ENCODE data around the gene ATP11A.
A peak's percentile ranks its signal among the peaks of the same experiment; 100 is the strongest.
"Not testable (repeated sequence)": the region's sequence is repeated elsewhere in the genome, so short reads cannot be mapped to it uniquely, and the experiment has no call there.

The ATP11A gene

DNA sequence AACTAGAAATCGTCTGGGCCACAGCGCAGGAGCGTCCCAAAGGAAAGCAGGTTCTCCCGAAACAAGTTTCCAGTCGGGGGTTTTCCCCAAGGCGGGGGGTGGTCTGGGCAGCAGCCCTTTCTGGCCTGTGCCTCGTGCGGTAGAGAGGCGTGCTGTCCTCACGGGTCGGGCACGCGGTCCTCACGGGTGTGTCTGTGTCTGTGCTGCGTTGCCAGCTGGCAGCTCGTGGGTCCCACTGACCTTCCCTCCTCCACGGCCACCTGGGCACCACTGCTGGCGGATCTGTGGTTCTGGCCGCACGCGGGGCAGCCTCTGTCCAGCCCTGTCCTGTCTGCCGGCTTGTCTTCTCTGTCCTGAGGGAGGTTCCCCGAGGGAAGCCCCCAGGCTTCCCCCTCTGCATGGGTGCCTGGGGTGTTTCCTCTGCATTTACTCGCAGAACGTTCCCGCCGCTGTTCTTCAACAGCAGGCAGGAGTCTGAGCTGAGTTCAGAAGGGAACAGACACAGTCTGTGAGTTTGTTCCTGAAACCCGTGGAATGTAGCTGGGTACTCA lies 181.0 kb downstream of the ATP11A start:
- DNase-seq, result no peak

DNA sequence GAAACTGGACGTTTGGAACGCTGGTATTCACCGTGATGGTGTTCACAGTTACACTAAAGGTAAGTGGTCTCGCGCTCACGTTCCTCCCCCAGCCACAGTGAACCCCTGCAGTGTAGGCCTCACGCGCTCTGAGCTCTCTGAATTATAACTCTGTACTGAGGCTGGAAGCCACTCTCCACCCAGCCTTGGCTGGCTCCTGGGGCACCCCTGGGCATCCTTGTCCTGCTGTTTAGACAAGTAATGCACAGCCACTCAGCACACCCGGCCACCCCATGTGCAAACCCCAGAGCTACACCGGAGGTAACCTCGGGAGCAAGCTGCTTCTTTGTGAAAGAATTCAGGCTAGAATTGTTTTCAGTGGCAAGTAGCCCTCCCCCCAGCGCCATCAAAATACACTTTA lies 181.9 kb downstream of the ATP11A start:
- DNase-seq, result no peak

DNA sequence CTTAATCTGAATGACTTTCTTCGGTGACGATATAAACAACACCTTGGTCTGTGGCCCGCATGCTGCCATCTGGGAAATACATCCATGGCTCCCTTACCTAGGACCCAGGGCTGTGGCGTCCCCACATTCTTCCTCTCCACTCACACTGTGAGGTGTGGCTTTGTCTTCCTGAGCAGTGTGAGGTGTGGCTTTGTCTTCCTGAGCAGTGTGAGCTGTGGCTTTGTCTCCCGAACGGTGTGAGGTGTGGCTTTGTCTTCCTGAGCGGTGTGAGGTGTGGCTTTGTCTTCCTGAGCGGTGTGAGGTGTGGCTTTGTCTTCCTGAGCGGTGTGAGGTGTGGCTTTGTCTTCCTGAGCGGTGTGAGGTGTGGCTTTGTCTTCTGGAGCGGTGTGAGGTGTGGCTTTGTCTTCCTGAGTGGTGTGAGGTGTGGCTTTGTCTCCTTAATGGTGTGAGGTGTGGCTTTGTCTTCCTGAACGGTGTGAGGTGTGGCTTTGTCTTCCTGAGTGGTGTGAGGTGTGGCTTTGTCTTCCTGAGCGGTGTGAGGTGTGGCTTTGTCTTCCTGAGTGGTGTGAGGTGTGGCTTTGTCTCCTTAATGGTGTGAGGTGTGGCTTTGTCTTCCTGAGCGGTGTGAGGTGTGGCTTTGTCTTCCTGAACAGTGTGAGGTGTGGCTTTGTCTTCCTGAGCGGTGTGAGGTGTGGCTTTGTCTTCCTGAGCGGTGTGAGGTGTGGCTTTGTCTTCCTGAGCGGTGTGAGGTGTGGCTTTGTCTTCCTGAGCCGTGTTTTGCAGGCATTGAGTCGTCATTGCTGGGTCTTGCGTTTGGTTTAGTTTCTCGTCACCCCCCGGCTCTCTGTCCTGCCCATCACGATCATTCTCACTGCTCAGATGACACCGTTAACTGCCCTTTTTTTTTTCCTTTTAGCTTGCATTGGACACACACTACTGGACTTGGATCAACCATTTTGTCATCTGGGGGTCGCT lies 183.1 kb downstream of the ATP11A start:
- DNase-seq, result peak; percentile 58

DNA sequence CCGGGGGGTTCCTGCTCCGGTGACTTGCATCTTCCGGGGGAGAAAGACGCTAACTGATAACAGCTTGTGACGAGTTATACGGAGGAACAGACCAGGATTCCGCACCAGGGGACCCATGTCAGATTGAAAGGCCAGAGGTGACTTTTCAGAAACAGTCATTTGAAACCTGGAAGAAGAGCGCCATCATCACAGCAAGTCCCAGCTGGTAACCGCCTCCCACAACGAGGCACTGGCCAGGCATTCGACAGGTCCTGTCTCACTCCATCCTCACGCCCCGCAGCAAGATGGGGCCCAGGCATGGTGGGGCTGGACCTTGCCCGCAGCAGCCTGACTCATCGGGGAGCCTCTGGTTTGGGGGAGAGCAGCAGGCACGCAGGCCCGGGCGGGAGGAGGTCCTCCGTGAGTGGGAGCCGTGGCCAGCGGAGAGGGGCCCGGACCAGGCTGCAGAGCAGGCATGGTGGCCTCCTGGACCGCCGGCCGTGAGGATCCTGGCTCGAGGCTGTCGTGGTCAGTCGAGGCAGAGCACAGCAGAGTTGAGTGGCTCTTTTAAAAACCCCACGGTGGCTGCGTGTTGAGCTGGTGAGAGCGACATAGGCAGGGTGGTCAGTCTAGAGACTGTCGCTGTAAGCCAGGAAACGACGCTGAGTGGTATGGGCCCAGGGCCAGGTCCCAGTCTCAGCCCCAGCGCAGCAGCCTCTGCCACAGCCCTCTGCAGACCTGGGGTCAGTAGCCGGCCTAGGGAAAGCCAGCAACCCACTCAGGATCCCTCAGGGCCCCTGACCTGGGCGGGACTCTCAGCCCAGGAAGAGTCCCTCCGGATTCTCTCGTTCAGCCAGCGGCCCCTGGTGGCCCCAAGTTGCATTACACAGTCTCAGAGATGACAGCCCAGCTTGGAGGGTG lies 184.3 kb downstream of the ATP11A start:
- peak; percentile 46 for DNase-seq

DNA sequence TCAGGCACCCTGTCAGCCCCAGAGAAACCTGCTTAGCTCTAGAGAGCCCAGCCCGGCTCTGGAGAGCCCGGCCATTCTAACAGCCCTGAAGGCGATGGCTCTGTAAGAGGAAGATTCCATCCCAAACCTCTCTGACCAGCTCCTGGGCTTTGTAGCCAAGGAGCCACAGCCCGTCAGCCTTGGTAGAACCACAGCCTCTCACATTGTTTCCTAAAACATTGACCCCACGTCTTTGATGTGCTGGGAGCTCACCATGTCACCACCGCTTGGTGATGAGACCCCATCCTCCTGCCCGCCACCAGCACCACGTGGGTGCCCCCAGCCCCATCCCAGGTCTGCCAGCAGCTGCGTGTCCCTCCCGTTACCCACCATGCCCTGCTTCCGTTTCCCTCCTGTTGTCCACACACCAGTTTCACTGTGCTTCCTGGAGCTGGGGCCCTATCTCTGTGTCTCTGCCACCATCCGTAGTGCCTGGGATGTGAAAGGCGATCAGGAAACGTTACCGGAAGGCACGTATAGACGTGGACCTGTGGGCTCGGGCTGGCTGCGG lies 185.0 kb downstream of the ATP11A start:
- no peak for DNase-seq

DNA sequence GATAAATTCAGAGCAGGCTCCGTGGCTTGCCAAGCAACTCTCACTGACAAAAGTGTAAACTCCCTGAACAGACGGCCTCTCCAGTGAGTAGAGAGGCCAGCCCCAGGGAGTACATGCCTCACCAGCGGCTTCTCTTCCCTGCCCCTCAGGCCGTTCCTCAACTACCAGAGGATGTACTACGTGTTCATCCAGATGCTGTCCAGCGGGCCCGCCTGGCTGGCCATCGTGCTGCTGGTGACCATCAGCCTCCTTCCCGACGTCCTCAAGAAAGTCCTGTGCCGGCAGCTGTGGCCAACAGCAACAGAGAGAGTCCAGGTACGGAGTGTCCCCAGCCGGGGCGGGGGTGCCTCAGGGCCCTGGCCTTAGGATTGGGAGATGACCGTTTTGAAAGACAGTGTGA lies 185.8 kb downstream of the ATP11A start:
- no peak for DNase-seq

DNA sequence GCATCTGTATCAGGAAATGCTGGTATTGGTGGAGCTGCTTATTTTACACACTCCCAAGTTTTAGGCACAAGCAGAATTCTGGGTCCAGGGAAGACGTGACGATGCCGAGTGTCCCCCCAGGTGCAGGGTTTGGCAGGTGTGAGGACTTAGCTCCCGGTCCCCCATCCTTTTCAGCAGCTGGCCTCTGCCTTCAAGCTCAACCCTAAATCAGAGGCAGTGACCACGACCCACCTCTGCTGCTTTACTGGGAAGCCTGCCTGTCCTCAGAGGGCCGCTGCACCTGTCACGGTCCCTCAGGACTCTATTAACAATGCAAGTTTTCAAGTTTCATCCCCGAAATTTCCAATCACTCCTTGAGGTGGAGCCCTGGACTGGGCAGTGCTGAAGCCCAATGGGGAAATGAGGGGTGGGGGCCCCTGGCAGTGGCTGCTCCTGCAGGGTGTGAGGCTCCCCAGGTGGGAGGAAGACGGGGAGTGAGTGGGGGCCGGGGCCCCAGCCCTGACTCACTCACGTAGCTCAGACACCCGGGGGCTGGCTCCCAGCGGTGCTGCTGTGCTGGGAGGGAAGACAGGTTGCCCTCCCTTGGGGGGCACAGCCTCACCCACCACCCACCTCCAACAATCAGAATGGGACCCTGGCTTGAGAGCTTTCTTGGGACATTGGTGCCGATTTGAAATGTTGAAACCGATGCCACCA lies 186.6 kb downstream of the ATP11A start:
- no peak for DNase-seq

DNA sequence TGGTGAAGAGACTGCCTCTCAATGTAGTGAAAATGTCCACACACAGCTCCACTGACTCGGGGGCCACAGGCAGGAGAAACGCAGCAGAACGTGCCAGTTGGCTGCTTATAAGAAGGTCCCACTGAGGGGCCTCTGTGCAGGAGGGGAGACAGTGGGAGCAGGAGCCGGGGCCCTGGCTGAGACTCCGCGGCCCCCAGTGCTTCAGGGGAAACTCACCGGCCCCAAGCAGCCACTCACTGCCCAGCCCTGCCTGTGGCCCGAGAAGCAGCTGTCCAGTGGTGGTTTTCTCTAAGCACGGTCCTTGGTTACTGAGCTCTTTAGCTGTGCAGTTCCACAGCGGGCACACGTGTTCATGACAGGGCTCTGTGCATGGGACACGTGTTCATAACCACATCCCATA lies 187.2 kb downstream of the ATP11A start:
- DNase-seq, result no peak

DNA sequence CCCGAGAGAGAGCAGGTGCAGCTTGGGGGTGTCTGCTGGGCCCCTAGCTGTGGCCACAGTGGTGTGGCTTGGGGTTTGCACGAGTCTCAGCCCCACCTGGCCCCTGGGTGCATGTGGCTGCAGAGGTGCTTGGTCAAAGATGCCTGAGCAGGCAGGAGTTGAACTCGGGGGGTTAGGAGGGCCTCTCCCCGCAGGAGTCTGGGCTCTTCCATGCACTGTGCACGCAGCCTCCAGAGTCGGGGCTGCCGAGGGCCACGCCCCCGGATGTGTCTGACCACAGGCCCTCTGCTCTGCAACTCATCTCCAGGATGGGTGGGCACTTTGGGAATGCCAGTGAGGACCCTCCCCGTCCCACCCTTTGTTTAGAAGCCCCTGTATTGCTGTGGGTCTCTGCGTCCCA lies 187.7 kb downstream of the ATP11A start:
- no peak for DNase-seq

DNA sequence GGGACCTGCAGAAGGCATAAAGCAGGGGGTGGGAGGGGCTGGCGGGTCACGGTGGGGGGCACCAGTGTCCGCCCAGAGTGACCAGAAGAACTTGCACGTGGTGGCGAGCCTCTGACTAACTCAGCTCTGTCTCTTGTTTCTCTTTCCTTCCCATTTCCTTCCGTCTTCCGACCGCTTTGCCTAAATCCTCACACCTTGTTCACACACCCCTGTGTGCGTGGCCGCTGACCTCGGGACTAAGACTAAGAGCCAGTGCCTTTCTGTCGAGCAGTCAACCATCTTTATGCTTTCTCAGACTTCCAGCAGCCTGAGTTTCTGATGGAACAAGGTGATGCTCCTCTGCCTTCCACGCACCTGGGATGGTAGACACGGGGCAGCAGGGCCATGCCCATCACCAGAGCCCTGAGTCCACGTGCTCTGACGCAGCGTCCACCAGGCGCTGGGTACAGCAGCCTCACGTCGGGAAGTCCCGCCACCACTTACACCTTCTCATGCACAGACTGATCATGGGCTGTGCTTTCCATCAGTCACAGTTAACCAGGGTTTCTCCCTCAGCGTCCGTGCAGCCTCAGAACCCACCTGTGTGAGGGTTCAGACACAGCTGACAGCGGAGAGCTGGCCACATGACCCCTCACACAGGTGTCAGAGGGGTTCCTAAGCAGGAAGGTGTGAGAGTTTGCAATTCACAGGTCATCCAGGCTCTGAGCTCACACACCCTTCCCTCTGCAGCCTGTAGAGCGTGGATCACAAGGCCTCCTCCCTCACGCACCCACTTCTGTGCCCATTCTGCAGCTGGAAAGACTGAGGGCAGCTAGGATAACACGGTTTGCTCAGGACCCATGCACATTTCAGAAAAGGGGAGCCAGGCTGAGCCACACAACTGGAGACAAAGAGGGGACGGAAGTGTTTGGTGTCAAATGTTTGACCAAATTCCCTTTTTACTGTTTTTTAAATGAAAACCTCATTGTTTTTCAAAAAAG lies 188.4 kb downstream of the ATP11A start:
- DNase-seq, result no peak

DNA sequence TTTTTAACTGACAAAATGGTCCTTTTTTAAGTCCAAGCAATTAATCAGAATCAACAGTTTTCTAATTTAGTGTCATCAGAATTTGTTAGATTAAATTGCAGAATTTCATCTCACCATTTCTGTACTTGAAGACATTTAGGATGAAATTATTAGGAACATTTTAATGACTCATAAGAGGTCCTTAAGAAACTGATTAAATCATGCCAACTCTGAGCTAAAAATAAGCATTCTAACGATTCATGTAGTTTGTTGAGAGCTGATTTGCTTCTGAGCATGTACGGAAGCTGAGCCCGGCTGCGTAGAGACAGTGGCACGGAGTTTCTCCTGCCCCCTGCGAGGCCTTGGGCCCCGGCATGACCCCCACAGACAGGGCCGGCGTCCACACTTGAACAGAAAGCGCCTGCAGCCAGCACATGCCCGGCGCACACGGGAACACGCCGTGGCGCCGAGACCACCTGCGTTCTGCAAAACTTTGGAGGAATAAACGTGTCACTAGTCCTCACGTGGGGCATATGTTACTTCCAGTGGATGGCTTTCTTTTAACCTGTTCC lies 189.5 kb downstream of the ATP11A start:
- no peak for DNase-seq

DNA sequence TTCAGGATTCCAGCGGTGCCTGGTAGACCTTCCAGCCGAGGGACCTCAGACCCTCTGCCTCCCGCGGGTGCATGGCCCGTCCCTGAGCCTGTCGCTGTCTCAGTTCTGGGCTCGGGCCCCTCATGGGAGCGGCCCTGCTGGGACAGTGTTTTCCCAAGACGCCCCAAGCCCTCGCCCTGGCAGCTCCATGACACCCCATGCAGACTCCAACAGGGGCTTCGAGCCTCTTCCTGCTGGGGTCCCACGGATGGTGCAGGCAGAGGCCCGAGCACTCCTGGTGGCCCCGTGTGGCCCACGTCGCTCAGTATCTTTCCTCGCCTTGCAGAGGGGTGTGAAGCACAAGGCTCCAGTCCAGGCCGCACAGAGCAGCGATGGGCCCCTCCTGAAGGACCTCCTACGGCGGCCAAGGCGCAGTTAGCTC lies 190.4 kb downstream of the ATP11A start:
- DNase-seq, result no peak

DNA sequence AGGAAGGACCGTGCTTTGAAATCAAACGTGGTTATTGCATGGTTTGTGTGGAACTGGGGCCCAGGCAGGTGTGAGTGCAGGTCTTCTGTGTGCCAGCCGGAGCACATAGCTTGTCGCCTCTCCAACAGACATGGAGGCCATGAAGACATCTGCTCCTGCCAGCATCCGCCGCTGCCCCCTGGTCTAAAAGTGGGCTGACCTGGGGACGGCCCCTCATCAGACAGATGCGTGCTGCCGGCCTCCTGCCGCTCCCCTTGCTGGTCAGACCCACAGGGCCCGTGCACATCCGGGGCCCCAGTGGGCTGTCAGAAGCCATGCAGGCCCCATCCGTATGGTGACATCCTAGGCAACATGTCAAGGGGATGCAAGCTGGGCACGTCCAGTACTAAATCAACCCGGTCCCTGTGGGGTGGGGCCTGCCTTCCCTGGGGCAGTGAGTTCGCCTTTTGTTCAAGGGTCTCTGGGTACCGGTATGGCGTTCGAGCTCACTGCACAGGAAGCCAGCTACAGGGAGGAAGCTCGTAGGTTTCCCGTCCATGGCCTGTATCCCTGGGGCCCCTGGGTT lies 191.2 kb downstream of the ATP11A start:
- DNase-seq, result no peak

DNA sequence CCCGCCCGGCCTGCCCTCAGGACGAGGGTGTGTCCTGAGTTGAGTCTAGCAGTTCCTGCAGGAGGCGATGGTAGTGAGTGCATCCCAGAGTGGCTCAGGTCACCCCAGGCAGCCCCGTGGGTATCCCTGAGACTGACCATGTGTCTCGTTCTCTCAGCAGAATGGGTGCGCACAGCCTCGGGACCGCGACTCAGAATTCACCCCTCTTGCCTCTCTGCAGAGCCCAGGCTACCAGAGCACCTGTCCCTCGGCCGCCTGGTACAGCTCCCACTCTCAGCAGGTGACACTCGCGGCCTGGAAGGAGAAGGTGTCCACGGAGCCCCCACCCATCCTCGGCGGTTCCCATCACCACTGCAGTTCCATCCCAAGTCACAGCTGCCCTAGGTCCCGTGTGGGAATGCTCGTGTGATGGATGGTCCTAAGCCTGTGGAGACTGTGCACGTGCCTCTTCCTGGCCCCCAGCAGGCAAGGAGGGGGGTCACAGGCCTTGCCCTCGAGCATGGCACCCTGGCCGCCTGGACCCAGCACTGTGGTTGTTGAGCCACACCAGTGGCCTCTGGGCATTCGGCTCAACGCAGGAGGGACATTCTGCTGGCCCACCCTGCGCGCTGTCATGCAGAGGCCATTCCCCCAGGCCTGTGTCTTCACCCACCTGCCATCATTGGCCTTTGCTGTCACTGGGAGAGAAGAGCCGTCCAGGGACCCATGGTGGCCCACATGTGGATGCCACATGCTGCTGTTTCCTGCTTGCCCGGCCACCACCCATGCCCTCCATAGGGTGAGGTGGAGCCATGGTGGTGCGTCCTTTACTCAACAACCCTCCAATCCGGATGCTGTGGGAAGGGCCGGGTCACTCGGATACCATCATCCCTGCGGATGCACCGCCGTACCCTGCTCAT lies 192.1 kb downstream of the ATP11A start:
- no peak for DNase-seq

DNA sequence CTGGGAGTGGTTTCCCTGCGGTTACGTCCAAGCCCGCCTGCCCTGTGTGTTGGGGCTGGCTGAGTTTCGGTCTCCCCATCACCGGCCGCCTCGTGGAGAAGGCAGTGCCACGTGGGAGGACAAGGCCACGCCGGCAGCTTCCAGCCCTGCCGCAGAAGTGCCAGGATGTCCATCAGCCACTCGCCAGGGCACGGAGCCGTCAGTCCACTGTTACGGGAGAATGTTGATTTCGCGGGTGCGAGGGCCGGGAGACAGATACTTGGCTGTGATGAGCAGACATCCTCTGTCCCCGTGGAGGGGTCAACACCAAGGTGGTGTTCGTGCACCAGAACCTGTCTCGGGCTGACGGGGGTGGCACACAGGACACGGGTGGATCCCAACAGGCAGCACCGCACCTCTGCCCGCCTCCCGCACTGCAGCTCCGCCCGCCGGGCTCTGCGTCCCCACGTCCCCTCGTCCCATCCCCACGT lies 192.8 kb downstream of the ATP11A start:
- no peak for DNase-seq

DNA sequence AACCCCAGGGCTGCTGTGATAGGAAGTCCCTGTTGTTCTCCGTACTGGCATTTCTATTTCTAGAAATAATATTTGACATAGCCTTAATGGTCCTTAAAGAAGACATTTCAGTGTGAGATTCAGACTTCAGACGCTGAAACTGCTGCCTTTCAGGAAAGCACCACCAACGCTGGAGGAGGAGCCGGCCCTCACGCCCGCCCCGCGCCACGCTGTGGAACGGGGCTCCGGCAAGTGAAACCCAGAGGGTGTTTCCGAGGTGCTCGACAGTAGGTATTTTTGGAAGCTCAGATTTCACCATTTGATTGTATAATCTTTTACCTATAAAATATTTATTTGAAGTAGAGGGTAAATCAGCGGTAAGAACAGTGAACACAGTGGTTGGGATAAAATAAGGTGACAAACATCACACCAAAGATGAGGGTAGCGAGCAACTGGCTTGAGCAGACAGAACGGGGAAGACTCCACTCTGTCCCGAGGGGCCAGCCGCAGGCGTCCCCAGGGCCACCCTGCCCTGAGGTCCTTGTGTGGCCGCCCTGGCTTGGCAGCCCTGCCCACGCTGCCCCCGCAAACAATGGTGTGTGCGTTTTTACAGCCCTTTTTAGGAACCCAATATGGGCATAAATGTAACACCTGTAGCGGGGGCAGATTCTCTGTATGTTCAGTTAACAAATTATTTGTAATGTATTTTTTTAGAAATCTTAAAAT lies 193.6 kb downstream of the ATP11A start:
- DNase-seq, result no peak

DNA sequence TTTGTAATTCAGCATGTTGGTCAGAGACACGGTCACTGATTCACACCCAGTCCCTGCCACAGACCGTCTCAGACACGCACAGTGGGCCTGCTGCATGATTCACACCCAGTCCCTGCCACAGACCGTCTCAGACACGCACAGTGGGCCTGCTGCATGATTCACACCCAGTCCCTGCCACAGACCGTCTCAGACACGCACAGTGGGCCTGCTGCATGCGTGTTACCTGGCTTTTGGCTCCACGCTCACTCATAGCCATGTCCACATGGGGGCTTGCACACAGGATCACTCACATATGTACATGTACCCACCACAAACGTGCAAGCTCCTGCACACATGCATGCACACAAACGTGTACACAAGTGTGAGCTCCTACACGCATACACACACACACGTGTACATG lies 194.9 kb downstream of the ATP11A start:
- not testable (repeated sequence) for DNase-seq

DNA sequence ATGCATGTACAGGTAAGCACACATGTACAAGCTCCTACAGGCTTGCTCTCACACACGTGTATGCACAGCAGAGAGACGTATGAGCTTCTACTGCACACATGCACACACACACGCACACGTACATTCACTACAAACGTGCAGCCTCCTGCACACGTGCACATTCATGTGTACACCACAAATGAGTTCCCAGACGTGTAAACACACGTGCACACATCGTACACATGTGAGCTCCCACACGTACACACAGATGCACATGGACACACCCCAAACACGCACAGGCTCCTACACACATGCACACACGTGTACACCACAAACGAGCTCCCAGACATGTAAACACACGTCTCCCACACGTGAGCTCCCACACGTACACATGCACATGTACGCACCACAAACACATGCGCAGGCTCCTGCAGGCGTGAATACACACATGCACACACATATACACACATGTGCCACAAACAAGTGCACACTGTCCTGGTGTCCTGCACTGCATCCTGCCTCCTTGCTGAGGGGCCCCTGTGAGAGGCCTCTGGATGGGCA lies 195.5 kb downstream of the ATP11A start:
- no peak for DNase-seq

Measured in CD4-positive, alpha-beta T cell treated with Interleukin-10 for 1 hour (primary cell).